Kidney (tissue), 14 donors: Measurements from ENCODE around the gene ORMDL1. TPM values are rescaled to one million over a fixed set of nuclear protein-coding genes. Genes with fewer than 3 reads are reported as not detected.

Source experiments
- DNase-seq, 5 donors: peaks; one replicate each; pipeline ENCODE4 v3.0.0-alpha.2; 2013 to 2020
- FAIRE-seq: peaks from 2 replicates; lab custom pipeline; 2012; peaks lifted over from hg19 to GRCh38; lab: Jason Lieb, UNC
- H3K27ac ChIP-seq, 2 donors: one replicate each; pipeline ENCODE4 v1.7.0; 2013; ENCODE audit warnings: low read depth in 2 of 2, low read length in 2 of 2, inconsistent platforms in 1 of 2
- H3K27me3 ChIP-seq: one replicate; pipeline ENCODE4 v1.7.1; 2013; ENCODE audit warnings: low read length, inconsistent platforms; ENCODE audit not compliant: control insufficient read depth, insufficient read depth
- H3K36me3 ChIP-seq, 3 donors: one replicate each; pipeline versions ENCODE4 v1.7.0 to v1.7.1; 2013; ENCODE audit warnings: low read length in 3 of 3, control low read depth in 1 of 3, inconsistent platforms in 1 of 3; ENCODE audit not compliant: insufficient read depth in 3 of 3, control insufficient read depth in 2 of 3
- H3K4me1 ChIP-seq, 3 donors: one replicate each; pipeline versions ENCODE4 v1.7.0 to v1.7.1; 2013; ENCODE audit warnings: low read length in 3 of 3, inconsistent platforms in 1 of 3, low read depth in 1 of 3; ENCODE audit not compliant: control insufficient read depth in 2 of 3, insufficient read depth in 2 of 3
- H3K4me3 ChIP-seq, 3 donors: one replicate each; pipeline versions ENCODE4 v1.7.0 to v1.8.1; 2013; ENCODE audit warnings: low read length in 3 of 3, control low read depth in 1 of 3, inconsistent platforms in 1 of 3
- H3K9ac ChIP-seq, 3 donors: one replicate each; pipeline versions ENCODE4 v1.7.0 to v1.7.1; 2013; ENCODE audit warnings: low read length in 3 of 3, control low read depth in 1 of 3, inconsistent platforms in 1 of 3
- H3K9me3 ChIP-seq, 3 donors: one replicate each; pipeline versions ENCODE4 v1.7.0 to v1.7.1; 2013; ENCODE audit warnings: low read length in 3 of 3, control low read depth in 1 of 3, inconsistent platforms in 1 of 3; ENCODE audit not compliant: control insufficient read depth in 2 of 3, insufficient read depth in 1 of 3
- intact Hi-C: fragments of 100-400 bp; cut with DNase I; formaldehyde crosslinking; loops from one replicate; pipeline ENCODE4 v1.11.1; 2022
- polyA plus RNA-seq: library from polyadenylated mRNA; stranded (reverse); fragments of 350-450 nt; fragmentation: Illumina TruSeq; extraction: RNeasy Lipid Tissue Mini Kit (QIAGEN cat#74804); gene quantifications from one replicate; pipeline ENCODE4 v1.2.3, GENCODE V29; 2014; ENCODE audit warnings: low read depth, low replicate concordance; ENCODE audit not compliant: insufficient read depth
- total RNA-seq: library from RNA; stranded (reverse); fragmentation: NEBNext Ultra II Directional; extraction: Animal tissue kit (Norgen Biotek cat#: 25700); gene quantifications from one replicate; pipeline ENCODE4 v1.2.1, GENCODE V29; 2021
- TF ChIP-seq, protein P1 (sequence below): IDR thresholded peaks from 3 replicates; pipeline ENCODE4 v1.5.1; 2012; ENCODE audit warnings: mild to moderate bottlenecking, moderate library complexity, borderline replicate concordance; ENCODE audit not compliant: insufficient read depth; ENCODE audit errors: extremely low read depth
- donor health status: control.
- donor health status: control.
- donor health status: control.
- donor health status: control.
- donor health status: control.
- donor health status: DM: yes; HTN: yes; CAD: no.
- donor health status: Normal renal cell carcinoma (clear cell type).

ORMDL1 gene
- total and polyA plus RNA-seq, 2 donors from 2014 or later, result 53.2 to 61.2 TPM

GRCh38 chr2:189798312-189799029 is 14.3 kb upstream of the ORMDL1 start:
- Histone ChIP-seq H3K27ac (no peak overlapping the region), H3K9me3 (no peaks in the 10 kb centered on the region), H3K4me3 (no peak overlapping the region), H3K27me3 (no peaks in the 10 kb centered on the region), H3K9ac (no peak overlapping the region), H3K4me1 (no peaks in the 10 kb centered on the region), H3K36me3 (peaks cover 0 to 2% (median 2%) of the 10 kb centered on the region in 3 donors)
- TF ChIP-seq, protein P1, sequence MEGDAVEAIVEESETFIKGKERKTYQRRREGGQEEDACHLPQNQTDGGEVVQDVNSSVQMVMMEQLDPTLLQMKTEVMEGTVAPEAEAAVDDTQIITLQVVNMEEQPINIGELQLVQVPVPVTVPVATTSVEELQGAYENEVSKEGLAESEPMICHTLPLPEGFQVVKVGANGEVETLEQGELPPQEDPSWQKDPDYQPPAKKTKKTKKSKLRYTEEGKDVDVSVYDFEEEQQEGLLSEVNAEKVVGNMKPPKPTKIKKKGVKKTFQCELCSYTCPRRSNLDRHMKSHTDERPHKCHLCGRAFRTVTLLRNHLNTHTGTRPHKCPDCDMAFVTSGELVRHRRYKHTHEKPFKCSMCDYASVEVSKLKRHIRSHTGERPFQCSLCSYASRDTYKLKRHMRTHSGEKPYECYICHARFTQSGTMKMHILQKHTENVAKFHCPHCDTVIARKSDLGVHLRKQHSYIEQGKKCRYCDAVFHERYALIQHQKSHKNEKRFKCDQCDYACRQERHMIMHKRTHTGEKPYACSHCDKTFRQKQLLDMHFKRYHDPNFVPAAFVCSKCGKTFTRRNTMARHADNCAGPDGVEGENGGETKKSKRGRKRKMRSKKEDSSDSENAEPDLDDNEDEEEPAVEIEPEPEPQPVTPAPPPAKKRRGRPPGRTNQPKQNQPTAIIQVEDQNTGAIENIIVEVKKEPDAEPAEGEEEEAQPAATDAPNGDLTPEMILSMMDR, result no peak
- intact Hi-C loops, result no loop called here
- DNase-seq (peak in 2 of 5 donors; percentile 43 to 48), FAIRE-seq (peak; percentile 65)

- Histone ChIP-seq H3K9me3 (no peaks in the 10 kb centered on the region), H3K4me1 (no peaks in the 10 kb centered on the region), H3K36me3 (peaks cover 0 to 5% (median 2%) of the 10 kb centered on the region in 3 donors), H3K4me3 (no peak overlapping the region), H3K27ac (no peak overlapping the region), H3K27me3 (no peaks in the 10 kb centered on the region), H3K9ac (no peak overlapping the region)
- intact Hi-C loops, result no loop called here
- FAIRE-seq (no peak), DNase-seq (peak in 1 of 5 donors; percentile 17)
- TF ChIP-seq, protein P1, result no peak
These were observed 13.8 kb upstream of the ORMDL1 start for GRCh38 chr2:189797902-189798301.

DNA sequence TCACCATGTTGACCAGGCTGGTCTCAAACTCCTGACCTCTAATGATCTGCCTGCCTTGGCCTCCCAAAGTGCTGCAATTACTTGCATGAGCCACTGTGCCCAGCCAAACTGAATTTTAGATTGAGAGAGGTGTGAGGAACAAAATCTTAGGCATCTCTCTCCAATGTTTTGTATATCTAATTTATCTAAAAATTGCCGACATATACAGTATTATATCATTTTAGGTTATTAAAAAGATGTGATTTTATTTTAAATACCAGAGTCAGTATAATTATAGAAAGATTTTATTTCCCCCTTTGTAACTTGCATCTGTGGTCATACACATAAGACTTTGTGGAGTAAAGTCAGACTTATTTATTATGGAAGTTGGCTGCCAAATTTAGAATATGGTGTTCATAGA is 10.2 kb upstream of the ORMDL1 start:
- H3K36me3 ChIP-seq, result peaks cover 0 to 5% (median 2%) of the 10 kb centered on the region in 3 donors
- no peak overlapping the region for H3K4me3 ChIP-seq
- no peaks in the 10 kb centered on the region for H3K4me1 ChIP-seq
- intact Hi-C loops, result no loop called here
- H3K27me3 ChIP-seq, result no peaks in the 10 kb centered on the region
- H3K9me3 ChIP-seq, result no peaks in the 10 kb centered on the region
- DNase-seq (no peak), FAIRE-seq (no peak)
- H3K9ac ChIP-seq, result no peak overlapping the region
- TF ChIP-seq, protein P1, result no peak
- no peak overlapping the region for H3K27ac ChIP-seq
